ENCODE data around the gene RAMP3.
"Not testable (repeated sequence)": the region's sequence is repeated elsewhere in the genome, so short reads cannot be mapped to it uniquely, and the experiment has no call there.

Gene RAMP3

GRCh38 chr7:45157653-45158401 is at the start of gene RAMP3:
RAMP3 (plus strand) TSS chr7:45157791; CDS start chr7:45157829, 38 bp downstream.
- Histone ChIP-seq H3K9me3 (ENCODE audit: low read depth, low read length) (no peaks in the 10 kb centered on the region), H3K4me3 (no peak within 1 kb of the TSS), H3K27ac (no peak within 1 kb of the TSS), H3K36me3 (ENCODE audit: insufficient read depth, low read length) (no peaks in the 10 kb centered on the region), H3K9ac (ENCODE audit: insufficient read length) (no peak within 1 kb of the TSS)
- DNase-seq (ENCODE audit: low read depth, low spot score): no peak
- TF ChIP-seq POLR2AphosphoS5 (IDR thresholded peaks at IDR 0.05; ENCODE audit: borderline replicate concordance, low read depth, low read length) (no peak), FOXP2 (optimal IDR thresholded peaks at IDR 0.05; ENCODE audit: control extremely low read depth, extremely low read length, insufficient read depth) (no peak), EZH2 (IDR thresholded peaks at IDR 0.05) (no peak)

DNA sequence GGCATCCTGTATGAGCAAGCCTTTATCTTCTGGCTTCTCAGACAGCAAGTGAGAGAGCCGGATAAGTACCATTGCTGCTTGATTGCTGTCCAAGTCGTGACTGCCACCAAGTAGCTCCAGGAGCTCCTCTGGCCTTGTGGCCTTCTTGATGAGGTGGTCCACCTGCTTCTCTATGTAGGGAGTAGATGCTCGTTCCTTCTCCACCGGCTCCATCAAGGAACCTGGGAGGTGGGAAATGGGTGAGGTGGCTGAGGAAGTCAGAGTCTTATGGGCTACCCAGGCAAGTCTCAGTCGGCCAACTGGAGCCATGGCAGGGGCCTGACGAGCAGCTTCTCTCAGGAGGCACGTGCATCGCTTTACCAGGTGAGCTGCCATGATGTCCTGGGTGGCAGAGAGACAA is 48.7 kb upstream of the RAMP3 start:
- peaks cover 56% of the 10 kb centered on the region for H3K36me3 ChIP-seq (ENCODE audit: insufficient read depth, low read length)
- no peaks in the 10 kb centered on the region for H3K9me3 ChIP-seq (ENCODE audit: low read depth, low read length)
- no peak for DNase-seq (ENCODE audit: low read depth, low spot score)
- TF ChIP-seq POLR2AphosphoS5 (IDR thresholded peaks at IDR 0.05; ENCODE audit: borderline replicate concordance, low read depth, low read length) (no peak), EZH2 (IDR thresholded peaks at IDR 0.05) (no peak), FOXP2 (optimal IDR thresholded peaks at IDR 0.05; ENCODE audit: control extremely low read depth, extremely low read length, insufficient read depth) (no peak)
- H3K9ac ChIP-seq (ENCODE audit: insufficient read length): no peak overlapping the region
- H3K4me3 ChIP-seq: no peak overlapping the region
- H3K27ac ChIP-seq: no peak overlapping the region

GRCh38 chr7:45111298-45112223 is 46.0 kb upstream of the RAMP3 start, which contains the start of gene TBRG4:
TBRG4 (minus strand) TSS chr7:45111697; CDS start chr7:45109237, 2,460 bp downstream.
- Histone ChIP-seq H3K9ac (ENCODE audit: insufficient read length) (peak within 1 kb of the TSS; percentile 94), H3K9me3 (ENCODE audit: low read depth, low read length) (no peaks in the 10 kb centered on the region), H3K36me3 (ENCODE audit: insufficient read depth, low read length) (peaks cover 29% of the 10 kb centered on the region), H3K27ac (peak within 1 kb of the TSS; percentile 91), H3K4me3 (peak within 1 kb of the TSS; percentile 81)
- TF ChIP-seq EZH2 (IDR thresholded peaks at IDR 0.05) (no peak), FOXP2 (optimal IDR thresholded peaks at IDR 0.05; ENCODE audit: control extremely low read depth, extremely low read length, insufficient read depth) (no peak), POLR2AphosphoS5 (IDR thresholded peaks at IDR 0.05; ENCODE audit: borderline replicate concordance, low read depth, low read length) (peak; percentile 99)
- peak; percentile 57 for DNase-seq (ENCODE audit: low read depth, low spot score)

- DNase-seq (ENCODE audit: low read depth, low spot score): no peak
Measured at GRCh38 chr7:45112648-45113047, 44.9 kb upstream of the RAMP3 start.

DNA sequence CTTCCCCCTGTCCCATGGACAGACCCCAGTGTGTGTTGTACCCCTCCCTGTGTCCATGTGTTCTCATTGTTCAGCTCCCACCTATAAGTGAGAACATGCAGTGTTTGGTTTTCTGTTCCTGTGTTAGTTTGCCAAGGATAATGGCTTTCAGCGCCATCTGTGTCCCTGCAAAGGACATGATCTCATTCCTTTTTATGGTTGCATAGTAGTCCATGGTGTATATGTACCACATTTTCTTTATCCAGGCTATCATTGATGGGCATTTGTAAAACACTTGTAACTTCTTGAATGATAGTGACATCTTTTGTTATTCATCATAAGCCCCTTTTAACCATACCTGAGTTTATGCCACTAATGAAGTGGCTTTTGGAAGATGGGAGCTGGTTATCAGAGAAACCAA is 43.3 kb upstream of the RAMP3 start:
- H3K36me3 ChIP-seq (ENCODE audit: insufficient read depth, low read length); H3K27ac ChIP-seq; DNase-seq (ENCODE audit: low read depth, low spot score); H3K4me3 ChIP-seq; H3K9me3 ChIP-seq (ENCODE audit: low read depth, low read length); H3K9ac ChIP-seq (ENCODE audit: insufficient read length): not testable (repeated sequence)

More at GRCh38 chr7:45112648-45113047, 44.9 kb upstream of the RAMP3 start:
- H3K4me3 ChIP-seq: peak overlapping the region; percentile 81; the same call in 1 of the 2 replicates
- no peaks in the 10 kb centered on the region for H3K9me3 ChIP-seq (ENCODE audit: low read depth, low read length)
- no peak overlapping the region for H3K9ac ChIP-seq (ENCODE audit: insufficient read length)
- no peak overlapping the region for H3K27ac ChIP-seq
- peaks cover 18% of the 10 kb centered on the region for H3K36me3 ChIP-seq (ENCODE audit: insufficient read depth, low read length)
- no peak for TF ChIP-seq FOXP2 (optimal IDR thresholded peaks at IDR 0.05; ENCODE audit: control extremely low read depth, extremely low read length, insufficient read depth)
- no peak for TF ChIP-seq EZH2 (IDR thresholded peaks at IDR 0.05)
- no peak for TF ChIP-seq POLR2AphosphoS5 (IDR thresholded peaks at IDR 0.05; ENCODE audit: borderline replicate concordance, low read depth, low read length)

DNA sequence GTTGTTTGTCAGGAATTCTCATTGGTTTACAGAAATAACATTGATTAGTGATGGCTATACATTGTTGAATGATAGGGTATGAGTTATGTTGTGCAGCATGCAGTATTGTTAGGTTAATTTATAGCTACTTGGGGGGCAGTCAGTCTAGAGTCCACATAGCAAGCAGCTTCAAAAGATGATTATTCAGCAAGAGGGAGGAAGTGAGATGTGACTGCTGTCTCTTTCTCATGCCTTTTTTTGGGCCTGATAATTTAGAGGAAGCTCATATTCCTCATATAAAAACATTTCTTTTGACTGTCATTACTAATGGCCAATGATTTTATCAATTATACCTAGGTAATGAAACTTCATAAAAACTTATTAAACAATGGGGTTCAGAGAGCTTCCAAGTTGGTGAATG is 42.7 kb upstream of the RAMP3 start:
- no peaks in the 10 kb centered on the region for H3K9me3 ChIP-seq (ENCODE audit: low read depth, low read length)
- DNase-seq (ENCODE audit: low read depth, low spot score): no peak
- no peak overlapping the region for H3K27ac ChIP-seq
- H3K9ac ChIP-seq (ENCODE audit: insufficient read length): no peak overlapping the region
- no peak for TF ChIP-seq POLR2AphosphoS5 (IDR thresholded peaks at IDR 0.05; ENCODE audit: borderline replicate concordance, low read depth, low read length)
- TF ChIP-seq EZH2 (IDR thresholded peaks at IDR 0.05): no peak
- TF ChIP-seq FOXP2 (optimal IDR thresholded peaks at IDR 0.05; ENCODE audit: control extremely low read depth, extremely low read length, insufficient read depth): no peak
- H3K4me3 ChIP-seq: no peak overlapping the region
- no peaks in the 10 kb centered on the region for H3K36me3 ChIP-seq (ENCODE audit: insufficient read depth, low read length)

DNA sequence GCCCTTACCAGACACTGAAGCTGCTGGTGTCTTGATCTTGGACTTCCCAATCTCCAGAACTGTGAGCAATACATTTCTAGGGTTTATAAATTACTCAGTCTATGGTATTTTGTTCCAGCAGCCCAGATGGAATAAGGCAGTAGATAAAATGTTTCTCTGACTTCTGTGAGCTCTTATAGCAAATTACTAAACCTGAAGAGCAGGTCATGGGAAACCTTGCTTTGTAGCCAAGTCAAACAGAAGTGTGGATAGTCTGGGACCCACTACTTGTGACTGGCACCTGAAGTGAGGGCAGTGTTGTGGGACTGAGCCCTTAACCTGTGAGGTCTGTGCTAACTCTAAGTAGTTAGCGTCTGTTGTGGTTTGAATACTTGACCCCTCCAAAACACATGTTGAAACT is 41.5 kb upstream of the RAMP3 start:
- no peak overlapping the region for H3K27ac ChIP-seq
- DNase-seq (ENCODE audit: low read depth, low spot score): no peak
- no peaks in the 10 kb centered on the region for H3K9me3 ChIP-seq (ENCODE audit: low read depth, low read length)
- no peaks in the 10 kb centered on the region for H3K36me3 ChIP-seq (ENCODE audit: insufficient read depth, low read length)
- TF ChIP-seq FOXP2 (optimal IDR thresholded peaks at IDR 0.05; ENCODE audit: control extremely low read depth, extremely low read length, insufficient read depth): no peak
- no peak for TF ChIP-seq POLR2AphosphoS5 (IDR thresholded peaks at IDR 0.05; ENCODE audit: borderline replicate concordance, low read depth, low read length)
- TF ChIP-seq EZH2 (IDR thresholded peaks at IDR 0.05): no peak
- no peak overlapping the region for H3K9ac ChIP-seq (ENCODE audit: insufficient read length)
- no peak overlapping the region for H3K4me3 ChIP-seq

DNA sequence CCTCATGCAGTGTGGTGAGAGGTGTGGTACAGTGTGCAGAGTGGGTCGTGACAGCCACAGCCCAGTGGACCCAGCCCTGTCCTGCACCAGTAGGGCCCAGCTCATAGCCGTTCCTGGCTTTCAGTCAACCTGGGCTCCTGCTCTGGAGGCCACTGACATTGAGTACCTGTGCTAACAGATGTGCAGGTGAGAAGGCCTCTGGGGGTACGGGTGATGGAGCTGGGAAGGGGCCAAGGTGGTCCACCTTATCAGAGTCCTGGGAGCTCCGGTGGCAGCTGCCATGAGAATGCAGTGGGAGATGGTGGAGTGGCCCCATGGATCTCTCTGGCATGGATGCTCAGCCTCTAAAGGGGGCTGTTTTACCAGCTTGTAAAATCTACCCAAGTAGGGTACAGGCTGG is 40.0 kb upstream of the RAMP3 start:
- no peak for DNase-seq (ENCODE audit: low read depth, low spot score)
- TF ChIP-seq EZH2 (IDR thresholded peaks at IDR 0.05): no peak
- H3K9ac ChIP-seq (ENCODE audit: insufficient read length): no peak overlapping the region

More for the DNA sequence above, 40.0 kb upstream of the RAMP3 start:
- H3K9me3 ChIP-seq (ENCODE audit: low read depth, low read length): no peaks in the 10 kb centered on the region
- no peak overlapping the region for H3K27ac ChIP-seq
- no peak overlapping the region for H3K4me3 ChIP-seq
- H3K36me3 ChIP-seq (ENCODE audit: insufficient read depth, low read length): no peaks in the 10 kb centered on the region

Data from SK-N-MC (cell line).